HUDEP-2 (cell line): ENCODE results near the gene HEXIM2.
A peak's percentile ranks its signal among the peaks of the same experiment; 100 is the strongest.

ENCODE experiments used
- DNase-seq, 76 experiments: peaks; one replicate each; lab custom pipeline; 2025; ENCODE audit not compliant: unreplicated experiment in 76 of 76; lab: John Stamatoyannopoulos, UW

HEXIM2 gene

GRCh38 chr17:45127548-45128300, 34.0 kb upstream of the HEXIM2 start:
- no peak for DNase-seq

GRCh38 chr17:45128331-45128730, 33.3 kb upstream of the HEXIM2 start:
- DNase-seq, result no peak

GRCh38 chr17:45128989-45129388, 32.7 kb upstream of the HEXIM2 start:
- DNase-seq, result no peak

GRCh38 chr17:45129426-45129939, 32.2 kb upstream of the HEXIM2 start:
- no peak for DNase-seq

- DNase-seq, result no peak
These were observed 31.6 kb upstream of the HEXIM2 start for GRCh38 chr17:45129940-45130680.

- DNase-seq, result no peak
These were observed 30.7 kb upstream of the HEXIM2 start for GRCh38 chr17:45130681-45131615.

GRCh38 chr17:45131616-45132319, 29.9 kb upstream of the HEXIM2 start:
- DNase-seq, result peak in 13 of 76 experiments; percentile 15 to 56 (median 26)

- DNase-seq, result peak in 6 of 76 experiments; percentile 26 to 64 (median 56)
These were observed 29.4 kb upstream of the HEXIM2 start, which contains the start of gene PLCD3 for GRCh38 chr17:45132320-45132571. TSS of gene PLCD3 (minus strand) at chr17:45132515. CDS start at chr17:45132410, 105 bp downstream.

GRCh38 chr17:45132572-45133463, 28.9 kb upstream of the HEXIM2 start:
- DNase-seq, result peak in 68 of 76 experiments; percentile 14 to 83 (median 58)

GRCh38 chr17:45135192-45135977, 26.3 kb upstream of the HEXIM2 start, which contains the start of gene ACBD4:
TSS of gene ACBD4 (plus strand) at chr17:45135687. CDS start at chr17:45136145, 458 bp downstream.
- DNase-seq, result peak in 74 of 76 experiments; percentile 67 to 98 (median 93)

GRCh38 chr17:45135978-45136791, 25.5 kb upstream of the HEXIM2 start:
- DNase-seq, result no peak

- DNase-seq, result no peak
These were observed 24.7 kb upstream of the HEXIM2 start for GRCh38 chr17:45136846-45137560.

GRCh38 chr17:45137561-45138305, 23.9 kb upstream of the HEXIM2 start:
- no peak for DNase-seq

- DNase-seq, result no peak
These were observed 22.7 kb upstream of the HEXIM2 start for GRCh38 chr17:45138911-45139532.

- DNase-seq, result no peak
These were observed 22.1 kb upstream of the HEXIM2 start for GRCh38 chr17:45139533-45139920.
